Right lobe of liver (tissue), 6 donors: ENCODE measurements around the gene LSMEM2. TPM values are rescaled to one million over a fixed set of nuclear protein-coding genes. Genes with fewer than 3 reads are reported as not detected.
"Not testable (repeated sequence)": the region's sequence is repeated elsewhere in the genome, so short reads cannot be mapped to it uniquely, and the experiment has no call there.

Experiments
- ATAC-seq, 4 donors: fragments of 200-7000 bp; cut with Tn5 transposase; one replicate each; pipeline ENCODE4 v1.9.1; 2020; ENCODE audit warnings: mild to moderate bottlenecking in 4 of 4, moderate library complexity in 4 of 4
- DNase-seq, 3 donors: peaks; one replicate each; pipeline ENCODE4 v3.0.0-alpha.2; 2020
- H3K27ac ChIP-seq, 3 donors: fragments of 200-600 bp; one replicate each; pipeline ENCODE4 v1.8.0; 2022
- H3K27me3 ChIP-seq, 2 donors: fragments of 200-600 bp; one replicate each; pipeline ENCODE4 v1.8.0; 2022
- H3K36me3 ChIP-seq, 4 donors: fragments of 200-600 bp; sonication (generic) in 1 of 4; one replicate each; pipeline versions ENCODE4 v1.5.1 to v1.8.0; 2017 to 2022; ENCODE audit warnings: control low read depth in 1 of 4
- H3K4me1 ChIP-seq, 4 donors: fragments of 200-600 bp; sonication (generic) in 1 of 4; one replicate each; pipeline versions ENCODE4 v1.5.1 to v1.8.0; 2017 to 2022; ENCODE audit warnings: control low read depth in 1 of 4
- H3K4me3 ChIP-seq, 3 donors: fragments of 200-600 bp; one replicate each; pipeline ENCODE4 v1.8.0; 2022
- H3K9me3 ChIP-seq, 4 donors: fragments of 200-600 bp; sonication (generic) in 1 of 4; one replicate each; pipeline versions ENCODE4 v1.5.1 to v1.8.0; 2017 to 2022; ENCODE audit warnings: control low read depth in 1 of 4
- POLR2A ChIP-seq: fragments of 450-650 bp; IDR thresholded peaks from one replicate; pipeline ENCODE4 v1.6.1; 2017; ENCODE audit warnings: antibody characterized with exemption, mild to moderate bottlenecking
- WGBS: methylation state at CpG from one replicate; pipeline ENCODE4 v1.1.6; 2018; ENCODE audit warnings: low coverage, low lambda C conversion rate; ENCODE audit not compliant: insufficient coverage; ENCODE audit errors: missing lambda C conversion rate; 5-methylcytosine and 5-hydroxymethylcytosine counted together
- intact Hi-C, 2 donors: fragments of 100-400 bp; cut with DNase I; formaldehyde crosslinking; loops; one replicate each; pipeline versions ENCODE4 v1.11.2 to v1.14.1; 2022
- total RNA-seq, 6 experiments: library from RNA; depleted of rRNA in 2 of 6; stranded (reverse); fragments of >200 nt in 2 of 6; fragmentation: NEBNext Ultra II Directional in 3 of 6; extraction: Animal tissue kit (Norgen Biotek cat#: 25700) in 3 of 6; gene quantifications; one replicate each; pipeline versions ENCODE4 v1.1.0 to v1.2.4, GENCODE V29; 2016 to 2023
- TF ChIP-seq, protein P1 (sequence below), 4 donors: fragments of 200-600 bp in 3 of 4; fragments of 450-650 bp in 1 of 4; IDR thresholded peaks; one replicate each; pipeline versions ENCODE4 v1.5.1 to v1.8.0; 2016 to 2022; ENCODE audit warnings: antibody characterized with exemption in 4 of 4, mild to moderate bottlenecking in 2 of 4
- donor health status: DM: no; HTN: yes; CAD: no.
- donor health status: DM: no; HTN: no; CAD: no.
- donor health status: DM: no; HTN: no; CAD: no.
- donor health status: DM: no; HTN: yes; CAD: no.
- donor health status: DM: no; HTN: yes; CAD: no.

Gene LSMEM2
- total RNA-seq, 6 experiments from 2014 or later, result not detected

DNA sequence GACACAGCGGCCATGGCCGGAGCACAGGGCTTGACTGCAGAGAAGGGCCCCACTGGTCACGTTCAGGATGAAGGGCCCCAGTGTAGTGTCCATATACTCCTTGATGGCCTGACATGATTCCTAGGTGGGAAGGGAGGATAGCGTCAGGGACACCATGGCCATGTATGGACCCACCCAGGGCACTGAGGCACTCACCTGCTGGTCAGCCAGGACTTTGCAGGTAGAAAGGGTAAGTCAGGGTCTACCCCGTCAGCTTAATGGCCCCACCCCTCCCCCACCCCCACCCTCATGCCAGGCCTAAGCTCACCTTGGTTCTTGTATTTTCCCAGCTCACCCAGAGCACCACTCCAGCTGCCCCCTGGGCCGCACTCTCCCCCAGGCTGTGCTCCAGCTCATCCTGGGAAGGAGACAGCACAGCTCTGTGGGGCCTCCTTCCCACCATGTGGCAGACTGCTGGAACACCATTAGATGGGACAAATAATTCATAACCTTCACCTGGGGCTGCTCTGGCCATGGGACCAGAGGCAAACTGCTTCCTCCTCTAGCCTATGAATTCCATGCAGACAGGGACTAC is 21.9 kb downstream of the LSMEM2 start:
- TF ChIP-seq POLR2A, result no peak
- TF ChIP-seq, protein P1, sequence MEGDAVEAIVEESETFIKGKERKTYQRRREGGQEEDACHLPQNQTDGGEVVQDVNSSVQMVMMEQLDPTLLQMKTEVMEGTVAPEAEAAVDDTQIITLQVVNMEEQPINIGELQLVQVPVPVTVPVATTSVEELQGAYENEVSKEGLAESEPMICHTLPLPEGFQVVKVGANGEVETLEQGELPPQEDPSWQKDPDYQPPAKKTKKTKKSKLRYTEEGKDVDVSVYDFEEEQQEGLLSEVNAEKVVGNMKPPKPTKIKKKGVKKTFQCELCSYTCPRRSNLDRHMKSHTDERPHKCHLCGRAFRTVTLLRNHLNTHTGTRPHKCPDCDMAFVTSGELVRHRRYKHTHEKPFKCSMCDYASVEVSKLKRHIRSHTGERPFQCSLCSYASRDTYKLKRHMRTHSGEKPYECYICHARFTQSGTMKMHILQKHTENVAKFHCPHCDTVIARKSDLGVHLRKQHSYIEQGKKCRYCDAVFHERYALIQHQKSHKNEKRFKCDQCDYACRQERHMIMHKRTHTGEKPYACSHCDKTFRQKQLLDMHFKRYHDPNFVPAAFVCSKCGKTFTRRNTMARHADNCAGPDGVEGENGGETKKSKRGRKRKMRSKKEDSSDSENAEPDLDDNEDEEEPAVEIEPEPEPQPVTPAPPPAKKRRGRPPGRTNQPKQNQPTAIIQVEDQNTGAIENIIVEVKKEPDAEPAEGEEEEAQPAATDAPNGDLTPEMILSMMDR (IDR thresholded peaks at IDR 0.05), result no peak
- H3K4me3 ChIP-seq, result peak overlapping the region in 2 of 3 donors; percentile 59 to 77
- H3K27me3 ChIP-seq, result no peaks in the 10 kb centered on the region
- DNase-seq (no peak), ATAC-seq (no peak)
- H3K27ac ChIP-seq, result peak overlapping the region; percentile 78 to 96 (median 86)
- H3K36me3 ChIP-seq, result no peaks in the 10 kb centered on the region
- intact Hi-C loops, result no loop called here
- H3K4me1 ChIP-seq, result peaks cover 0 to 26% (median 14%) of the 10 kb centered on the region in 4 donors
- H3K9me3 ChIP-seq, result no peaks in the 10 kb centered on the region
- WGBS, result 33% methylated on average over 1 of the region's 6 CpGs

DNA sequence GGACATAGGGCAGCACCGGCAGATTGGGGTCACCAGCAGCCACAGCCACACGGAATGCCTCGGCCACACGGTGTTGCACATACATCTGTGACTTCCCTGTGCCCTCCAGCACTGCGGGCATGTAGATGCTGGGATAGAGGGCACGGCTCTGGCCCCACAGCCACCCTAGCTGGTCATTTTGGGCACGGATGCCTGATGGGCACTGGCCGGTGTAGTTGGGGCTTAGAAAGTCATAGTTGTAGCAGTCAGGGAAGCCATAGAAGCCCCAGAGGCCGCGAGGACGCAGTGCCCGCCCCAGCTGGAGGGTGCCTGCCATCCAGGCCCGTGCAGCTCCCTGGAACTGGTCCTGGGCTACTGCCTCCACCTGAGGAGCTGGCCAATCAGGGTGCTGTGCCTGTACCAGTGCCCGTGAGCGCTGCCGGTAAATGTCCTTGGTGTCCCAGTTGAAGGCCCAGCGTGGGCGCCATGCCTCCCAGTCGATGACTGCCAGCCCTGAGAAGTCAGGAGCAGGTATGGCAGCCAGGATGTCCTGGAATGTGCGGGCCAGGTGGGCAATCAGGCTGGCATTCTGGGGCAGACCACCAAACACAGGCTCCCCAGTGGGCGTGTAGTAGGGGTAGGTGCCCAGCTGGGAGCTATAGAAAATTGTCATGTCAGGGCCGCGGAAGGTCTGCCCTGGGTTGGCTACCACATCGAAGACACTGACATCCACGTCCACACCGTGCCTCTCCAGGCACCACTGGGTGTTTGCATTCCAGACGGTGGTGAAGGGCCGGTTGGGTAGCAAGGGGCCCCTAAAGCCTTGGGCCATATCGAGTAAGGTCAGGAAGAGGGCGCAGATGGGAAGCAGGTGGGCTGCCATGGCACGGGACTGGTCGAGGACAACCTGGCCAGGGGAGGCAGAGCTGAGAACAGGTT is 23.5 kb downstream of the LSMEM2 start:
- H3K36me3 ChIP-seq, result no peaks in the 10 kb centered on the region
- DNase-seq (peak; percentile 79 to 93 (median 92)), ATAC-seq (peak; percentile 4 to 35 (median 20))
- 13% methylated on average over 6 of the region's 32 CpGs for WGBS
- TF ChIP-seq POLR2A, result peak; percentile 79
- TF ChIP-seq, protein P1 (IDR thresholded peaks at IDR 0.05), result no peak
- peak overlapping the region; percentile 86 to 96 (median 88) for H3K27ac ChIP-seq
- intact Hi-C loops, result no loop called here
- no peaks in the 10 kb centered on the region for H3K27me3 ChIP-seq
- peak overlapping the region; percentile 58 to 77 (median 59) for H3K4me3 ChIP-seq
- H3K4me1 ChIP-seq, result peaks cover 0 to 26% (median 14%) of the 10 kb centered on the region in 4 donors
- H3K9me3 ChIP-seq, result no peaks in the 10 kb centered on the region

DNA sequence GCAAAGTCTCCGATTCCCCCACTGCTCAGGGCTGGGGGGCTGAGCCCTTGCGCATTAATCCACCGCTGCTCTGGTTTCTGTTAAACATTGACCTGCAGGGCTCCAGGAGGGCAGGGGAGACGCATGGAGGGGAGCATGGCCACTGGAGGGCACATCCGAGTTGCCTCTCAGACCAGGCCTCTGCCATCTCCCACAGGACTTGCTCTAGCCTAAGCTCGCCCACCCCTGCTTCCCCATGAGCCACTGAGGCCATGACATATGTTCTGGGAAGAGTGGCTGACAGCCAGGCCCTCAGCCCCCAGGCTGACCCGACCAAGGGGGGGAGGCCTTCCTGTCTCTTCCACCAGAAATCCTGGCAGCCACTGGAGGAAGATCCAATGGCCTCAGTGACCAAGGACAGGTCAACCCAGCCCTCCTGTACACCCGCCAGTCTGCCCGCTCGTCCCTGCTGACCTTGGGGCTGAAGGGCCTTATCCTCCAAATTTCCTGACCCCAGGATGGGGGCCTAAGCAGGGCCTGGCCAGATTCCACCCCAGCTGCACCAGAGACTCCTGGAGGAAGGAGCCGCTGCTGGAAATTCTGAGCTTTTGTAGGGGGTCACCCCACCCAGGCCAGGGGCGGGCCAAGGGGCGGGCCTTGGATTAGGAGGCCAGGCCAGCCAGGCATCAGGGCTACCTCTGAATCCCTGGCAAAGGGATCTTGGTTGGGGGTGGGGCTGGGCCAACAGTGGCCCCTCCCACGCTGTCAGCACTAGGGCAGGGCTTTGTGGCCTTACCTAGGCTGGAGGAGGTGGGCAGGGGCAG is 24.3 kb downstream of the LSMEM2 start, which contains the start of gene HYAL1:
Gene HYAL1, minus strand, starts transcription at position 562 of the 803 bp plus-strand sequence. CDS start 618 bp downstream, outside the sequence.
- H3K4me3 ChIP-seq, result peak within 1 kb of the TSS; percentile 58 to 77 (median 59)
- 9% methylated on average over 5 of the region's 14 CpGs for WGBS
- H3K4me1 ChIP-seq, result peaks cover 0 to 26% (median 14%) of the 10 kb centered on the region in 4 donors
- intact Hi-C loops, result no loop called here
- peak; percentile 93 to 96 (median 96) for DNase-seq
- TF ChIP-seq, protein P1 (IDR thresholded peaks at IDR 0.05), result peak; percentile 28 to 42 (median 34)
- peak; percentile 75 for TF ChIP-seq POLR2A
- no peaks in the 10 kb centered on the region for H3K27me3 ChIP-seq
- no peaks in the 10 kb centered on the region for H3K9me3 ChIP-seq
- H3K27ac ChIP-seq, result peak within 1 kb of the TSS; percentile 86 to 96 (median 88)
- peak; percentile 55 to 73 (median 64) for ATAC-seq
- no peaks in the 10 kb centered on the region for H3K36me3 ChIP-seq

DNA sequence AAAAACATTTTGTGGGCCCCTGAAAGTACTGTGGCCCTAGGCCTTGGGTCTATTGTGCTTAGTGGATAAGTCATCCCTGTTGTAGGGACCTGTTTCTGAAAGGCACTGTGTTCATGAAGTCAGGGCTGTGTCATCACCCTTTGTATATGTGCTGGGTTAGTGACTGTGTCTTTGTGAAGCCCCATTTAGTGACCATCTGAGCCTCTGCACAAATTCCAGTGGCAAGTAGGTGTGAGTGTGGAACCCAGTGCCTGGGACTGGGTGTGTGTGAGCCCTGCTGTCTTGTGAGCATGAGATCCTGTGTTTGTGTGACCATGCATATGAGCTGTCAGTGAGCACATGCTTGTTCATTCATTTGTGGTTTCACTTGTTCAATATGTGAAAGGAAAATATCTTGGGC is 25.7 kb downstream of the LSMEM2 start:
- no peaks in the 10 kb centered on the region for H3K9me3 ChIP-seq
- no peak for ATAC-seq
- no peak overlapping the region for H3K4me3 ChIP-seq
- H3K27me3 ChIP-seq, result no peaks in the 10 kb centered on the region
- intact Hi-C loops, result no loop called here
- no peaks in the 10 kb centered on the region for H3K36me3 ChIP-seq
- no peak for DNase-seq
- TF ChIP-seq POLR2A, result no peak
- TF ChIP-seq, protein P1 (IDR thresholded peaks at IDR 0.05), result no peak
- H3K27ac ChIP-seq, result no peak overlapping the region
- peaks cover 0 to 26% (median 14%) of the 10 kb centered on the region in 4 donors for H3K4me1 ChIP-seq

DNA sequence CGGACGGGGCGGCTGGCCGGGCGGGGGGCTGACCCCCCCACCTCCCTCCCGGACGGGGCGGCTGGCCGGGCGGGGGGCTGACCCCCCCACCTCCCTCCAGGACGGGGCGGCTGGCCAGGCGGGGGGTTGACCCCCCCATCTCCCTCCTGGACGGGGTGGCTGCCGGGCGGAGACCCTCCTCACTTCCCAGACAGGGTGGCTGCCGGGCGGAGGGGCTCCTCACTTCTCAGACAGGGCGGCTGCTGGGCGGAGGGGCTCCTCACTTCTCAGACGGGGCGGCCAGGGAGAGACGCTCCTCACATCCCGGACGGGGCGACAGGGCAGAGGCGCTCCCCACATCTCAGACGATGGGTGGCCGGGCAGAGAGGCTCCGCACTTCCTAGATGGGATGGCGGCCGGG is 33.2 kb downstream of the LSMEM2 start:
- DNase-seq, H3K27me3 ChIP-seq, H3K27ac ChIP-seq, intact Hi-C loops, H3K36me3 ChIP-seq, ATAC-seq, H3K9me3 ChIP-seq, H3K4me3 ChIP-seq: not testable (repeated sequence)
- WGBS, result 95% methylated on average over 8 of the region's 32 CpGs
- H3K4me1 ChIP-seq, result peaks cover 0 to 12% (median 6%) of the 10 kb centered on the region in 4 donors
